Sigmoid colon (tissue), 4 donors: Measurements from ENCODE around the gene AMHR2.

ENCODE experiments used
- EP300 ChIP-seq, 4 donors: sonication (generic); formaldehyde crosslinking; IDR thresholded peaks; one replicate each; pipeline ENCODE4 v1.6.1; 2017; ENCODE audit warnings: antibody characterized with exemption in 4 of 4
- TF ChIP-seq, protein P1 (sequence below), 4 experiments: fragments of 450-650 bp in 3 of 4; fragments of 200-600 bp in 1 of 4; IDR thresholded peaks; one replicate each; pipeline ENCODE4 v1.5.1; 2016 to 2019; ENCODE audit warnings: antibody characterized with exemption in 4 of 4, mild to moderate bottlenecking in 3 of 4, moderate library complexity in 2 of 4

- no peak for TF ChIP-seq EP300 (IDR thresholded peaks at IDR 0.05)
- TF ChIP-seq, protein P1, sequence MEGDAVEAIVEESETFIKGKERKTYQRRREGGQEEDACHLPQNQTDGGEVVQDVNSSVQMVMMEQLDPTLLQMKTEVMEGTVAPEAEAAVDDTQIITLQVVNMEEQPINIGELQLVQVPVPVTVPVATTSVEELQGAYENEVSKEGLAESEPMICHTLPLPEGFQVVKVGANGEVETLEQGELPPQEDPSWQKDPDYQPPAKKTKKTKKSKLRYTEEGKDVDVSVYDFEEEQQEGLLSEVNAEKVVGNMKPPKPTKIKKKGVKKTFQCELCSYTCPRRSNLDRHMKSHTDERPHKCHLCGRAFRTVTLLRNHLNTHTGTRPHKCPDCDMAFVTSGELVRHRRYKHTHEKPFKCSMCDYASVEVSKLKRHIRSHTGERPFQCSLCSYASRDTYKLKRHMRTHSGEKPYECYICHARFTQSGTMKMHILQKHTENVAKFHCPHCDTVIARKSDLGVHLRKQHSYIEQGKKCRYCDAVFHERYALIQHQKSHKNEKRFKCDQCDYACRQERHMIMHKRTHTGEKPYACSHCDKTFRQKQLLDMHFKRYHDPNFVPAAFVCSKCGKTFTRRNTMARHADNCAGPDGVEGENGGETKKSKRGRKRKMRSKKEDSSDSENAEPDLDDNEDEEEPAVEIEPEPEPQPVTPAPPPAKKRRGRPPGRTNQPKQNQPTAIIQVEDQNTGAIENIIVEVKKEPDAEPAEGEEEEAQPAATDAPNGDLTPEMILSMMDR (IDR thresholded peaks at IDR 0.05) = no peak
These were observed 48.5 kb downstream of the AMHR2 start for GRCh38 chr12:53472056-53472582.
